Caki2 (cell line): ENCODE data around the gene MYO6. TPM values are rescaled to one million over a fixed set of nuclear protein-coding genes. Genes with fewer than 3 reads are reported as not detected.
A peak's percentile ranks its signal among the peaks of the same experiment; 100 is the strongest.

Experiments used
- DNase-seq: peaks from one replicate; pipeline ENCODE4 v3.0.0-alpha.2; 2015; ENCODE audit warnings: low read depth
- in situ Hi-C: cut with HindIII; loops from 2 replicates; pipeline ENCODE4 v1.10.0; 2016; ENCODE audit warnings: low sequenced_read_pairs, low pct_unique_long_range_greater_than_20kb, mixed read lengths
- total RNA-seq: library from RNA; depleted of rRNA; stranded (reverse); fragments of >200 nt; shearing (Covaris generic); gene quantifications from 2 replicates; pipeline ENCODE4 v1.2.3, GENCODE V29; 2014; ENCODE audit warnings: low replicate concordance

Gene MYO6
- total RNA-seq, 1 experiment from 2014 or later, result 7.8 TPM

DNA sequence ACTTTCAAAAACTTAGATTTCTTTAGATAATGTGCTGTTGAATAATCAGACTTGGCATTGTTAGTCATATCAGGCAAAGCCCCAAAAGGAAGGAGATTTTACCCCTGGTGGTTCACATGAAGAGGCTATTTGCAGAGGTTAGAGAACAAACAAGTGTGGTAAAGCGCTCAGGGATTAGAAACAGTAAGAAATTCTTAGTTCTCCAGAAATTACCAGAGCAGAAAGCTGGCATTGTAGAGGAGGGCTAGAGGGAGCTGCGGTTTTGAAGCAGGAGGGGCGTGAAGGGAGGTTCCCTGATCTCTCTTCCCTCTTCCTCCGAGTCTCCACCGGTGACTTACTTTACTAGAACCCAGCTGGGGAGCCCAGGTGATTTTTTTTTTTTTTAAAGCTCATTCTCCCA is 10.2 kb downstream of the MYO6 start:
- peak; percentile 32 for DNase-seq
- in situ Hi-C loops, result no loop called here

DNA sequence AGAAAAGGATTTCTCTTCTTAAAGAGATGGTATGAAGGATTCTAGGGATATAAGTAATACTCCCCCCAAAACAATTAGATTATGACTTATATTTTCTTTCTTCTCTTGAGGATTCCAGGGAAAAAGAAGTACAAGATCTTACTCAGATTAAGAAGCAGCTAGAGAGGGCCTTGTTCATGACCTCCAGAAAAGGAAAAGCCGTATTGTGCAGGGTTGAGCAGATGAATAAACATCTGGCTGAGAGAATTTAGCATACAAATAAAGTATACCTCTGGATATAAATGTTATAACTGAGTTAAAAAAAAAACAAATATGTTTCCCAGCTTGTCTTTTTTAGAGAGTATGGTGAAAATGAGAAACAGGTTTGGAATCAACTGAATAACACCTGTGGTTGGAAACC is 11.3 kb downstream of the MYO6 start:
- in situ Hi-C loops, result no loop called here
- no peak for DNase-seq

DNA sequence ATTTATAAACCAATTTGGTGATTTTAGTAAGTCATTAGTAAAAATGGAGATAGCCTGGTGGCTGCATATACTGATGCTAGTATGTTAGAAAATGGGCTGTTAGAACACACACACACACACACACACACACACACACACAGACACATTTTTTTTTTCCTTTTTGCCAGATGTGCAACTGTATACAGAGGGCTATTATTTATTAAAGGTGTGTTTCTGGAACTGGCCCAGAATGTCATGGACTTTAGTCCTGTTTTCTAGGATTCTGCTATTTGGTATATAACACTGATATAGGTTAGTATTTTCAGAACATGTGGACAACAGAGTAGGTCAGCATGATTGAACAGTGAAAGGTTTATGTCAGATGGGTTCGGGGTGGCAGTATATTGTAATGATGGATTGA is 12.4 kb downstream of the MYO6 start:
- in situ Hi-C loops, result no loop called here
- DNase-seq, result no peak

DNA sequence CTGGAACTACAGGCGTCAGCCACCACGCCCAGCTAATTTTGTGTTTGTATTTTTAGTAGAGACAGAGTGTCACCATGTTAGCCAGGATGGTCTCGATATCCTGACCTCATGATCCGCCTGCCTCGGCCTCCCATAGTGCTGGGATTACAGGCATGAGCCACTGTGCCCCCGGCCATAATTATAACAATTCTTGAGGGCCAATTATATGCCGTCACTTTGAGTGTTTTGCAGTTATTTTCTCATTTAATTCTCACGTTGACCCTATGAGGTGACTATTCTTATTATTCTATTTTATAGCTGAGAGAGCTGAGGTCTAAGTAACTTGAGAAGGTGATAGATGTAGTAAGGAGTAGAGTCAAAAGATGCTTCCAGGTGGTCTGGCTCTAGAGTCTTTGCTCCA is 13.0 kb downstream of the MYO6 start:
- no peak for DNase-seq
- in situ Hi-C loops, result no loop called here

DNA sequence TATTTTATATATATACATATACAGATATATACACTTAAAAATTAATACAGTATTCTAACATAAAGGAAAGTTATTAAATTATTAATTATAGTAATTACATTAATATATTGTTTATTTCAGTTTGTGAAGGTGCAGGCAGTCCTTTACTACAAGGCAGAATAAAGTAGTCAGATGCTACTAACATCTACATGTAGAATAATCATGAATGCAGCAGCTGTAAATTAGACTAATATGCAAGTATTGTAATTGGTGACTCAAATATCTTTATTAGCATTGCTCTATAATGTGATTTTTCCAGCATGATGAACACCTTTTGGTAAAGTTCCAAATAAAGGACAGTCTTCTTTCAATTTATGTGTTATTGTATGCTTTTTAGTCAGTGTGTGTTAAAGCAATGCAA is 17.3 kb downstream of the MYO6 start:
- in situ Hi-C loops, result no loop called here
- no peak for DNase-seq

DNA sequence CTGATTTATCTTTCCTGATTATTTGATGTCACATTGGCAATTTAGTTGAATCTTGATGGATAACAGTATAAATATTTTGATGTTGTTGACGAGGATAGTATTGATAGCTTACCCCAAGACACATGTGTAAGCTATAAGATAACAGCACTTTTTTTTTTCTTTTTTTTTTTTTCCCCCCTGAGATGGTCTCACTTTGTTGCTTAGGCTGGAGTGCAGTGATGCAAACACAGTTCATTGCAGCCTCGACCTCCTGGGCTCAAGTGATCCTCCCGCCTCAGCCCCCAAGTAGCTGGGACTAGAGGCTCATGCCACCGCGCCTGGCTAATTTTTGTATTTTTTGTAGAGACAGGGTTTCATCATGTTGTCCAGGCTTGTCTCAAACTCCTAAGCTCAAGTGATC is 21.8 kb downstream of the MYO6 start:
- no peak for DNase-seq
- in situ Hi-C loops, result no loop called here

DNA sequence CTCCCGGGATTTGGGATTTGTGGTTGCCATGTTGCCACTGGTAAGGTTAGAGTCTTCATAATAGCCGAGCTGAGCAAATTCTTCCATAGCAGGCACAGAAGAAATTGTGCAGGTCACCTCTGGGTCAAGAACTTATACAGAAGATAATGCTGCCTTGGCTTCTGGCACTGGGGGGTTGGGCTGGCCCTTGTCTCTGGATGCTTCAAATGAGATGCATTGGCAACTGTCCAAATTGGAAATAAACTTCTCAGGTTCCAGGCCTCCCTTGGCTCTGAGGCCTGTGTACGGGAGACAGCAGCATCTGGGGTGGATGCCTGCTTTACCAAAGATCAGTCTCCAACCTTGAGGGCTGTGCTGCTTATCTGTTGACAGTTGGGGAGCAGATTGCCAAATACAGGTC is 26.2 kb downstream of the MYO6 start:
- in situ Hi-C loops, result no loop called here
- no peak for DNase-seq

DNA sequence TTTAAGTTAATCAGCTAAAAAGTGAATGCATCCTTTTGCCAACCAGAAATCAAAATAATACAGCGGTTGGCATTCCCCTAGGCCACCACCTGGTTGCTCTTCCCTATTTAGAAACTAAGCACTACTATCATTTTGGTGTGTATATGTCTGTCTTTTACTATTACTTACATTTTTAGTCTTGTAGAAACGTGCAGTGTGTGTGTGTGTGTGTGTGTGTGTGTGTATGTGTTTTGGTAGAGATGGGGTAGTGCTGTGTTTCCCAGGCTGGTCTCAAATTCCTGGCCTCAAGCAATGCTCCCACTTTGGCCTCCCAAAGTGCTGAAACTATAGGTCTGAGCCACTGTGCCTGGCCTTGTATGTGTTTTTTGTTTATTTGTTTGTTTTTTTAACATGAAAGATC is 27.4 kb downstream of the MYO6 start:
- in situ Hi-C loops, result no loop called here
- no peak for DNase-seq

DNA sequence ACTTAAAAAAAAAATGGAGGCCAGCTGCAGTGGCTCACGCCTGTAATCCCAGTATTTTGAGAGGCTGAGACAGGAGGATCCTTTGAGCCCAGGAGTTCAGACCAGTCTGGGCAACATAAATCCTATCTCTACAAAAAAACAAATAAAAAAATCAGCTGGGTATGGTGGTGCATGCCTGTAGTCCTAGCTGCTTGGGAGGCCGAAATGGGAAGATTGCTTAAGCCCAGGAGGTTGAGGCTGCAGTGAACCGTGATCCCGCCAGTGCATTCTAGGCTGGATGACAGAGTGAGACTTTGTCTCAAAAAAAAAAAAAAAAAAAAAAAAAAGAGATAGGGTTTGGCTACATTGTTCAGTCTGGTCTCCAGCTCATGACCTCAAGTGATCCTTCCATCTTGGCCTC is 29.7 kb downstream of the MYO6 start:
- in situ Hi-C loops, result no loop called here
- no peak for DNase-seq

DNA sequence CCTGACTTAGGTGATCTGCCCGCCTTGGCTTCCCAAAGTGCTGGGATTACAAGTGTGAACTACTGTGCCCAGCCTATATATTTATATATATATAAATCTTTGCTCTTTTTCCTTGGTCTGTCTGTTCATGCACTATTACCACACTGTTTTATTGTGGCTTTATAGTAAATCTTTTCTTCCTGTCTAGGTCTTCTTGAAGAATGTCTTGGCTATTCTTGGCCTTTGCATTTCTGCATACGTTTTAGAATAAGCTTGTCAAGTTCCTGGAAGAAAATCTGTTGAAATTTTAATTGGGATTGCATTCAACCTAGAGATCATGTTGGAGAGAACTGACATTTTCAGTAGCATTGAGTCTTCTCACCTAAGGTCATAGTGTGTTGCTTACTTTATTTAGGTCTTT is 37.1 kb downstream of the MYO6 start:
- no peak for DNase-seq
- in situ Hi-C loops, result no loop called here

DNA sequence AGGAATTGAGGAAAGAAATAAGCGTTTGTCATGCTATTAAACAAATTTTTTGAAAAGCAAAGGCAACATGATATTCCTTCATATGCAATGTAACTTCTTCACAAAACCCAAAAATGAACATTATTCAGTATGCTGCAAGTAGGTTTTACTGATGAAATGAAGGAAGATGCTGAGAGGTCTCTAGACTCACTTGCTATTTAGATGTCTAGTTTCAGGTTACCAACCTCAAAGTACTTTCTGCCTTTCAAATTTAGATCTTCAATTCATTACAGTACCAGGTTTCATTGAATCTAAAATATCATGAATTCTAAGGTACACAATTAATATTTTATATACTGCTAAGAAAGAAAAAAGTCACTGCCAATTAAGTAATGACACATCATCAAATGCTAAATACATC is 39.9 kb downstream of the MYO6 start:
- no peak for DNase-seq

DNA sequence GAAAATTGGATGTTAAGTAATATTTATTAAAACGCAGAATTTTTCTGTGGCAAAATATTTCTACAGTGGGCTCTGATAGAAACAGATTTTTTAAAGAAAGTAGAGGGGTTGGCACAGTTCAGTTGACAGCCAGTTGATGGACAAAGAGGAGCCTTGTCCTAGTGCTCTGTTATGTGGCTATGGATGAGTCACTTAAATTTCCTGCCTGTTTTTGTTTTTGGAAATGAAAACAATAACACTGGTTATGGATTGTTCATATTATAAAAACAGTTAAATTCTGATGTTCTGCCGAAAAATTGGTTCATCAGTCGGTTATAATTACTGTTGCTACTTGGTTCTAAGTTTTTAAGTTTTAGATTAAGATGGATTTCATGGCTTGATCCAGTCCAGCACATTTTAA is 42.8 kb downstream of the MYO6 start:
- no peak for DNase-seq
- in situ Hi-C loops, result no loop called here

More for the DNA sequence above, 39.9 kb downstream of the MYO6 start:
- in situ Hi-C loops, result no loop called here

DNA sequence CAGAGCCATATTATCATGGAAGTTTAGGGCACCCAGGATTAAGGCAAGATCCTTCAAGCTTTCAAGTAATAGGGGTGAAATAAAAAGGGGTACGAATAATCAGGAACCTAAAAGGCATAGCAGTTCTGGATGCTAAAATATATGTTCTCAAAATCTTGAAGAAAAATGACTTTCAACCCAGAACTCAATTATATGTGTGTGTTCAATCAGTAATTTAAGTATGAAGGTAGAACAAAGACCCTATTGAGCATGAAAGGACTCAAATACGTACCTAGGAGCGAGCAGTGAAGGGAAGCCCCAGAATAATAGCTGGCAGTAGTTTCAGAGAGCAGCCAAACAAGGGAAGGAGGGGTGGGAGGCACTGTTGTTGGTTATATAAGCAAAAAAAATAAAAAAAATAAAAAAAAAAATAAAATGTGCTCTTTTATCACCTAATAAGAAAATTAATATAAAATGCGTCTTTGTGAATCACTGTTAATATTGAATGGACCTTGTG is 45.4 kb downstream of the MYO6 start:
- in situ Hi-C loops, result no loop called here
- DNase-seq, result no peak

DNA sequence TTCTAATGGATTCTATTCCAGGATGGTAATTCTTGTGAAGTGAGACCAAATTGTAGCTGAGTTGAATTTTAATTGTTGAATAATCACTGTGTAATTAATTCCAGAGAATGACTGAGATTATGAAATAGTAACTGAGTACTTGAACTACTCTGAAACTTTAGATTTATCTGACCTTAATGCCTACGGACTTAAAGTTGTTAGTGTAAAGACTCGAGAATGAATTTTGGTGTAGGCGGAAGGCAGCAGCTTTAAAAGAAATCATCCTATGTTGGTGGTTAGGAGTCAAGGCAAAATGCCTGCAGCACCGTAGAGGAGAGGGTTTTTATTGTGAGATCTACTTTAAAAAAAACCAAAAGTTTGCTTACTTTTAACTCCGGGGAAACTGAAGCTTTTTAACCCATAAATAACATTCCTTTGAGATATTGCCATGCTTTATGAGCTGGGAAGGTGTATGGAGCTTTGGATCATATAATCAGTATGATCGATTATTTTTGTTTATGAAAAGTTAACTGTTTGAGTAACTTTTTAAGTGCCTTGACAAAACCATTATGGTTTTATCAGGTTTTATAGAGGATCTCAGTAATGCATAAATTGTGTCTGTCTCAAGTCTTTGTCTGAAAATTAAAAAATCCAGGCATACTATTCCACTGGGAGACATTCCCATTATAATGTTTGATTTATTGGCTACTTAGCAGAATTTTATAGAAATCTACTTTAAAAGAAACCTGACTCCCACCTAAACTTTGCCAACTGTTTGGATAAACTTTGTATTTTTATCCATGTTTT is 46.1 kb downstream of the MYO6 start:
- DNase-seq, result no peak
- in situ Hi-C loops, result no loop called here

DNA sequence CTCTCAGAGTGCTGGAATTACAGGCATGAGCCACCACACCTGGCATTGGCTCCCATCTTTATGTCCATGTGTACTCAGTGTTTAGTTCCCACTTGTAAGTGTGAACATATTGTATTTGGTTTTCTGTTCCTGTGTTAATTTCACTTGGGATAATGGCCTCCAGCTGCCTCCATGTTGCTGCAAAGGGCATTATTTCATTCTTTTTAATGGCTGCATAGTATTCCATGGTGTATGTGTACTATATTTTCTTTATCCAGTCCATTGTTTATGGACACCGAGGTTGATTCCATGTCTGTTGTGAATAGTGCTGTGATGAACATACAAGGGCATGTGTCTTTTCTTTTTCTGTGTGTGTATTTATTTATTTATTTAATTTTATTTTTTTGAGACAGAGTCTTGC is 47.7 kb downstream of the MYO6 start:
- DNase-seq, result no peak
- in situ Hi-C loops, result no loop called here

DNA sequence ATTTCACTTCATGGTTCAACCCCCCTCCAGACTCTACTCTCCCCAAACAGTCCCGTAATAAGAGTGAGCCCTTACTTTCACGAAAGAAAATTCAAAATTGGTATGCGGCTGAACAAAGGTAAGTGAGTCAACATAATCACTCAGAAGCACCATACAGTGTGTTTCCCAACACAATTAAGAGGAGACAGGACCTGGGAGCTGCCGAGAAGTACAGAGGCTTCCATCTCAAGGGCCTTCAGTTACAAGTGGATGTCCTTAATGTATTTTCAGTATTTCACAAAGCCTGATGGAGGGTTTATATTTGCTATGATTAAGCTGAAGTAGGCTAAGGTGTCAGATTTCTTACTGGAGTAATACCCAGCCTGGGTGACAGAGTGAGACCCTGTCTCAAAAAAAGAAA is 51.1 kb downstream of the MYO6 start:
- DNase-seq, result no peak
- in situ Hi-C loops, result no loop called here

DNA sequence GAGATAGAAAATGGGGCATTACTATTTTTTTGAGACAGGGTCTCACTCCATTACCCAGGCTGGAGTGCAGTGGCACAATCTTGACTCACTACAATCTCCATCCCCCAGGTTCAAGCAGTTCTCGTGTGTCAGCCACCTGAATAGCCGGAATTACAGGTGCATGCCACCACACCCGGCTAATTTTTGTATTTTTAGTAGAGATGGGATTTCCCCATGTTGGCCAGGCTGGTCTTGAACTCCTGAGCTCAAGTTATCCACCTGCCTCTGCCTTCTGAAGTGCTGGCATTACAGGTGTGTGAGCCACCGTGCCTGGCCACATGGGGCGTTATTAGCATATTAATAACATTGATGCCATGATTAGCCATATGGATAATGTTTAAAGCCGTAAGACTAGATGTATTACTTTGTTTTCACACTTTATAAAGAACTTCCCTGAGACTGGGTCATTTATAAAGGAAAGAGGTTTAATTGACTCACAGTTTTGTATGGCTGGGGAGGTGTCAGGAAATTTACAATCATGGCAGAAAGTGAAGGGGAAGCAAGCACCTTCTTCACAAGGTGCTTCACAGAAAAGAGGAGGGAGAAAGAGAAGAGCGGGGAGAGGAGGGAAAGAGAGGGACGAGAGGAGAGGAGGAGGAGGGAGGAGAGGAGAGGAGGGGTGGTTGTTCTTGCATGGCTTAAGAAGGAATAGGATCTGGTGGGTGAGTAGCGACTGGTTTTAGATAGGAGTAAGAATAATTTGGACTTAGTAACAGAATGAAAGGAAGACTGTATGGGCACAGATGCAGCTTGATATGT is 51.9 kb downstream of the MYO6 start:
- DNase-seq, result no peak
- in situ Hi-C loops, result no loop called here

DNA sequence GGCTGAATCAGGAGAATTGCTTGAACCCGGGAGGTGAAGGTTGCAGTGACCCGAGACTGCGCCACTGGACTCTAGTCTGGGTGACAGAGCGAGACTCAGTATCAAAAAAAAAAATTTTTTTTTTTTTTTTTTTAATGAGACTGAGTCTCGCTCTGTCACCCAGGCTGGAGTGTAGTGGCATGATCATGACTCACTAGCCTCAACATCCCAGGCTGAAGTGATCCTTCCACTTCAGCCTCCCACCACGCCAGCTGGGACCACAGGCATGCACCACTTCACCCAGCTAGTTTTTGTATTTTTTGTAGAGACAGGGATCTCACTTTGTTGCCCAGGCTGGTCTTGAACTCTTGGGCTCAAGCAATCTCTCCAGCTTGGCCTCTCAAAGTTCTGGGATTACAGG is 53.3 kb downstream of the MYO6 start:
- peak; percentile 70 for DNase-seq
- in situ Hi-C loops, result no loop called here

DNA sequence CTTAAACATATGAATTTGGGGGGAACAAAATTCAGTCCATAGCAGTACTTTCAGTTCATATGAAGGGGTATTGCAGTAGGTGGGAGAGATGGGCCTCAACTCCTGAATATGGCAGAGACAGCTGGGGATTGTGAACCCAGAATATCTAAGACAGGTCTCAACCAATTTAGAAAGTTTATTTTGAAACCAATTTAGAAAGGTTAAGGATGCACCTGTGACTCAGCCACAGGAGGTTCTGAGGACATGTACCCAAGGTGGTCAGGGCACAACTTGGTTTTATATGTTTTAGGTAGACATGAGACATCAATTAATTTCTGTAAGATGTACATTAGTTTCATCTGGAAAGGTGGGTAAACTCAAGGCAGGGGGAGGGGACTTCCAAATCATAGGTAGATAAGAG is 59.5 kb downstream of the MYO6 start:
- in situ Hi-C loops, result no loop called here
- DNase-seq, result no peak

DNA sequence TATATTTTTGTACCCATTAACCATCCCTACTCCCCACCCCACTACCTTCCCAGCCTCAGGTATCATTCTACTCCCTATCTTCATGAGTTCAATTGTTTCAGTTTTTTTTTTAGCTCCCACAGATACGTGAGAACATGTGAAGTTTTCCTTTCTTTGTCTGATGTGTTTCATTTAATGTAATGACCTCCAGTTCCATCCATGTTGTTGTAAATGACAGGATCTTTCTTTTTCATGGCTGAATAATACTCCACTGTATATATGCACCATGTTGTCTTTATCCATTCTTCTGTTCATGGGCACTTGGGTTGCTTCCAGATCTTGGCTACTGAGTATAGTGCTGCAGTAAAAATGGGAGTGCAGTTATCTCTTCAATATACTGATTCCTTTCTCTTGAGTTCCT is 63.5 kb downstream of the MYO6 start:
- in situ Hi-C loops, result no loop called here
- DNase-seq, result no peak
